ENCODE data around the gene ARHGEF28. TPM values are rescaled to one million over a fixed set of nuclear protein-coding genes. Genes with fewer than 3 reads are reported as not detected.

Gene ARHGEF28
- total RNA-seq, 1 experiment from 2014 or later, result 0.57 TPM

- no peak overlapping the region for H3K14ac ChIP-seq (ENCODE audit: insufficient read depth, low read length)
- H3K23ac ChIP-seq (ENCODE audit: insufficient read length, low read depth, low read length), result no peak overlapping the region
- H3K4me2 ChIP-seq (ENCODE audit: insufficient read depth, insufficient read length, low read length), result no peak overlapping the region
- no CpG with 5 or more reads among the region's 2 CpGs for WGBS (ENCODE audit: extremely low coverage, insufficient read length, low lambda C conversion rate)
- no peaks in the 10 kb centered on the region for H3K23me2 ChIP-seq (ENCODE audit: insufficient read length, low read depth, low read length, poor library complexity, severe bottlenecking)
- no peak overlapping the region for H4K8ac ChIP-seq (replicated peaks; ENCODE audit: insufficient read length, low read depth, low read length)
- no peaks in the 10 kb centered on the region for H3K36me3 Mint-ChIP-seq (ENCODE audit: insufficient read depth in 1 of 3, low read depth in 3 of 3)
- no peak overlapping the region for H2BK12ac ChIP-seq (ENCODE audit: insufficient read length, low read depth, low read length)
- H3K56ac ChIP-seq (ENCODE audit: insufficient read length, low read depth, low read length), result no peak overlapping the region
- H2BK5ac ChIP-seq (ENCODE audit: insufficient read length, low read length), result no peak overlapping the region
- H3K27me3 ChIP-seq (ENCODE audit: insufficient read depth, low read length), result no peaks in the 10 kb centered on the region
- H3K27me3 Mint-ChIP-seq (ENCODE audit: low read depth), result no peaks in the 10 kb centered on the region
- peak overlapping the region in 1 of 2 experiments; percentile 62; a peak in 2 of 5 replicates for H3K4me3 Mint-ChIP-seq
- no peaks in the 10 kb centered on the region for H3K79me1 ChIP-seq (ENCODE audit: insufficient read depth, low read depth, low read length, poor library complexity, severe bottlenecking)
- H2BK120ac ChIP-seq (ENCODE audit: low read depth, low read length, poor library complexity, severe bottlenecking), result no peak overlapping the region
- no peak overlapping the region for H3K4ac ChIP-seq (ENCODE audit: low read depth, low read length)
- H3K27ac Mint-ChIP-seq, result peak overlapping the region; percentile 81 to 95 (median 86)
- no peak overlapping the region for H2BK20ac ChIP-seq (ENCODE audit: low read depth, low read length, poor library complexity, severe bottlenecking)
- no peak overlapping the region for H2AK5ac ChIP-seq (ENCODE audit: insufficient read length, low read length)
- no peak overlapping the region for H3K9ac ChIP-seq (ENCODE audit: extremely low read depth, insufficient read length, low read length)
- H3K9me3 Mint-ChIP-seq, result no peaks in the 10 kb centered on the region
- H4K91ac ChIP-seq (ENCODE audit: insufficient read length, low read depth, low read length), result no peak overlapping the region
- DNase-seq, result no peak
- H2BK15ac ChIP-seq (ENCODE audit: low read depth, low read length), result no peak overlapping the region
- no peaks in the 10 kb centered on the region for H4K20me1 ChIP-seq (ENCODE audit: control insufficient read depth, insufficient read depth, insufficient read length)
- H3K79me2 ChIP-seq (ENCODE audit: insufficient read depth, low read length), result no peaks in the 10 kb centered on the region
- no peak overlapping the region for H3T11ph ChIP-seq (ENCODE audit: low read length)
- H3K18ac ChIP-seq (ENCODE audit: insufficient read length, low read depth, low read length), result no peak overlapping the region
- peaks cover 23 to 27% of the 10 kb centered on the region in 2 experiments for H3K4me1 Mint-ChIP-seq
- H2AFZ ChIP-seq (ENCODE audit: low read length), result no peak overlapping the region
- TF ChIP-seq CTCF (conservative IDR thresholded peaks at IDR 0.05), result no peak
- H3K9me3 ChIP-seq (ENCODE audit: control insufficient read depth, low read depth, low read length), result no peaks in the 10 kb centered on the region
- H4K5ac ChIP-seq (ENCODE audit: insufficient read length, low read depth, low read length), result no peak overlapping the region
- no peak overlapping the region for H3K27ac ChIP-seq (ENCODE audit: insufficient read length, low read depth, low read length)
- no peaks in the 10 kb centered on the region; the same call in 1 of the 2 replicates for H3K4me1 ChIP-seq (ENCODE audit: insufficient read depth, low read length)
Measured at GRCh38 chr5:73851471-73852181, 225.6 kb downstream of the ARHGEF28 start.
